ENCODE measurements around the gene RILPL1. TPM values are rescaled to one million over a fixed set of nuclear protein-coding genes. Genes with fewer than 3 reads are reported as not detected.
"Not testable (repeated sequence)": the region's sequence is repeated elsewhere in the genome, so short reads cannot be mapped to it uniquely, and the experiment has no call there.

The RILPL1 gene
- total and polyA plus RNA-seq, 7 donors: 1.4 to 30.5 (median 12.1) TPM

- Histone ChIP-seq H3K27me3 (no peaks in the 10 kb centered on the region), H3K36me3 (peaks cover 5 to 66% (median 30%) of the 10 kb centered on the region in 4 donors), H3K9me3 (no peaks in the 10 kb centered on the region), H3K4me1 (peaks cover 0 to 5% (median 0%) of the 10 kb centered on the region in 4 donors), H3K4me3 (no peak overlapping the region), H3K27ac (no peak overlapping the region)
- intact Hi-C loops (cut with DNase I): no loop called here
- no peak for DNase-seq
- no peak for TF ChIP-seq POLR2AphosphoS5 (IDR thresholded peaks at IDR 0.05)
- TF ChIP-seq POLR2A (IDR thresholded peaks at IDR 0.05): no peak
- no peak for TF ChIP-seq EP300 (IDR thresholded peaks at IDR 0.05)
- WGBS, 2 donors: 95 to 97% methylated on average over 2 of the region's 2 CpGs
These were observed 63.5 kb downstream of the RILPL1 start for GRCh38 chr12:123469978-123470377.

GRCh38 chr12:123468786-123469185 lies 64.7 kb downstream of the RILPL1 start:
- no peaks in the 10 kb centered on the region for H3K9me3 ChIP-seq
- H3K27me3 ChIP-seq: no peaks in the 10 kb centered on the region
- no peak for DNase-seq
- H3K27ac ChIP-seq: no peak overlapping the region
- peaks cover 5 to 61% (median 31%) of the 10 kb centered on the region in 4 donors for H3K36me3 ChIP-seq
- H3K4me1 ChIP-seq: peaks cover 0 to 5% (median 0%) of the 10 kb centered on the region in 4 donors
- no peak overlapping the region for H3K4me3 ChIP-seq
- no peak for TF ChIP-seq POLR2AphosphoS5 (IDR thresholded peaks at IDR 0.05)
- WGBS, 2 donors: 42 to 58% methylated on average over 1 of the region's 1 CpG
- intact Hi-C loops (cut with DNase I): no loop called here

GRCh38 chr12:123465084-123465483 lies 68.4 kb downstream of the RILPL1 start:
- WGBS, 2 donors: 86 to 89% methylated on average over 4 of the region's 4 CpGs
- TF ChIP-seq POLR2A (IDR thresholded peaks at IDR 0.05) (no peak), POLR2AphosphoS5 (IDR thresholded peaks at IDR 0.05) (no peak), CTCF (IDR thresholded peaks at IDR 0.05) (no peak), EP300 (IDR thresholded peaks at IDR 0.05) (no peak)
- Histone ChIP-seq H3K27ac (no peak overlapping the region), H3K9me3 (no peaks in the 10 kb centered on the region), H3K4me1 (peaks cover 0 to 5% (median under 1%) of the 10 kb centered on the region in 4 donors), H3K36me3 (peaks cover 0 to 26% (median 10%) of the 10 kb centered on the region in 4 donors), H3K27me3 (no peaks in the 10 kb centered on the region), H3K4me3 (no peak overlapping the region)
- no peak for DNase-seq
- intact Hi-C loops (cut with DNase I): no loop called here

- DNase-seq; H3K27ac ChIP-seq; H3K9me3 ChIP-seq; H3K4me3 ChIP-seq; H3K27me3 ChIP-seq; intact Hi-C loops (cut with DNase I): not testable (repeated sequence)
- WGBS, 2 donors: 97% methylated on average over 11 of the region's 11 CpGs
- H3K36me3 ChIP-seq: peaks cover 0 to 24% (median 10%) of the 10 kb centered on the region in 4 donors
- H3K4me1 ChIP-seq: peaks cover 0 to 15% (median 15%) of the 10 kb centered on the region in 4 donors
These were observed 70.3 kb downstream of the RILPL1 start for GRCh38 chr12:123463174-123463573.

GRCh38 chr12:123457980-123458779 lies 75.3 kb downstream of the RILPL1 start, which contains the start of gene SNRNP35:
Gene SNRNP35 (plus strand): TSS chr12:123458139. CDS start chr12:123465541, 7,402 bp downstream.
- intact Hi-C loops (cut with DNase I): loop anchor here (5.0 kb wide), 2 partner anchors 91 to 124 kb away; partner anchors contain the start of gene TMED2
- WGBS, 2 donors: 0 to 1% methylated on average over 48 of the region's 48 CpGs
- TF ChIP-seq CTCF (IDR thresholded peaks at IDR 0.05) (no peak), POLR2AphosphoS5 (IDR thresholded peaks at IDR 0.05) (peak; percentile 16 to 77 (median 50))
- peak; percentile 89 for DNase-seq
- Histone ChIP-seq H3K27me3 (no peaks in the 10 kb centered on the region), H3K36me3 (no peaks in the 10 kb centered on the region), H3K9me3 (no peaks in the 10 kb centered on the region), H3K4me3 (peak within 1 kb of the TSS; percentile 58 to 76 (median 72)), H3K27ac (peak within 1 kb of the TSS; percentile 95 to 97 (median 96)), H3K4me1 (peaks cover 0 to 15% (median 12%) of the 10 kb centered on the region in 4 donors)

- no peaks in the 10 kb centered on the region for H3K27me3 ChIP-seq
- H3K36me3 ChIP-seq: no peaks in the 10 kb centered on the region
- DNase-seq: no peak
- no peaks in the 10 kb centered on the region for H3K4me1 ChIP-seq
- TF ChIP-seq POLR2AphosphoS5 (IDR thresholded peaks at IDR 0.05) (no peak), EP300 (IDR thresholded peaks at IDR 0.05) (no peak), POLR2A (IDR thresholded peaks at IDR 0.05) (no peak), CTCF (IDR thresholded peaks at IDR 0.05) (no peak)
- H3K27ac ChIP-seq: no peak overlapping the region
- 69 to 78% methylated on average over 3 of the region's 3 CpGs for WGBS, 2 donors
- intact Hi-C loops (cut with DNase I): no loop called here
- no peak overlapping the region for H3K4me3 ChIP-seq
- no peaks in the 10 kb centered on the region for H3K9me3 ChIP-seq
These were observed 80.4 kb downstream of the RILPL1 start for GRCh38 chr12:123453165-123453564.

- H3K27ac ChIP-seq; H3K4me3 ChIP-seq; H3K9me3 ChIP-seq; intact Hi-C loops (cut with DNase I); H3K36me3 ChIP-seq; DNase-seq; H3K4me1 ChIP-seq; H3K27me3 ChIP-seq: not testable (repeated sequence)
- 45 to 92% methylated on average over 1 of the region's 1 CpG for WGBS, 2 donors
These were observed 81.3 kb downstream of the RILPL1 start for GRCh38 chr12:123452276-123452550.

All from sigmoid colon (tissue), 7 donors.